GM12864 (cell line): Measurements from ENCODE around the gene KLK10.

Experiments used
- DNase-seq: peaks from one replicate; pipeline ENCODE4 v3.0.0-alpha.2; 2011; ENCODE audit warnings: low read depth
- H3K4me3 ChIP-seq: 2 replicates; pipeline ENCODE4 v1.5.1; 2011; ENCODE audit warnings: mild to moderate bottlenecking, low read depth, low read length, control low read depth
- CTCF ChIP-seq: IDR thresholded peaks from 2 replicates; pipeline ENCODE4 v1.5.1; 2011; ENCODE audit warnings: low read depth, mild to moderate bottlenecking, moderate library complexity, low read length, control low read depth, inconsistent platforms; ENCODE audit errors: missing control alignments

The KLK10 gene

DNA sequence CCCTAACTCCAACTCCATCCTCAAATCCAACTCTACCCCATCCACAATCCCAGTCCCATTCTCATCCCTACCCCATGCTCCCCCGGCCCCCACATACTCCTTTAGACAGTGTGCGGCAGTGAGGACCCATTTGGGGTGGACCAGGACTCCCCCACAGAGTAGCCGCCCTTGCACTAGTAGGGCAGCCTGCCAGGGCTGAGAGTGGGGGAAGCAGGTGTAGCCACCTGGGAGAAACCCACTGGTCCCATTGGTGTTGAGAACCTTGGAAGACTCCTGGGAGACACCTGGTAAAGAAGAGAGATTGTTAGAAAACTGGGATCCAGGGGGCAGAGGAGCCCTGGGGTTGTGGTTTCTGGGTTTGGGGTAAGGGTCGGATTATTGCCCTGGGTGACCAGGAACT is 40.8 kb upstream of the KLK10 start:
- no peak overlapping the region for H3K4me3 ChIP-seq
- DNase-seq: no peak
- no peak for TF ChIP-seq CTCF

DNA sequence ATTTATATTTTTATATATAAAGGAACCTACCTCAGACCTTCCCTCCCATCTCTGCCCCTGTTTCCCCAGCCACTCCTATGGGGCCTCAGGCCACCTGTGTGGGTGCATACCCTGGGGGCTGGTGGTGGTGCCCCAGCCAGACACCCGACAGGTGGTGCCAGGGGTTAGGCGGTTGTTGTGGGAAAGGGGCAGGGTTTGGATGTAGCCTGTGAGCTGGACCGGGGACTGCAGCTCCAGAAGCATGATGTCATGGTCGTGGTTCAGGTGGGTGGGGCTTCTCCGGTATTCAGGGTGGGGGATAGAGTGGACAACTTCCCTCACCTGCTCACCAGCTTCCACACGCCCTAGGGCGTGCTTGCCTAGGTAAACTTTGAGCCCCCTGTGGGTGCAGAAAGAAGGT is 40.2 kb upstream of the KLK10 start:
- no peak for DNase-seq
- H3K4me3 ChIP-seq: no peak overlapping the region
- TF ChIP-seq CTCF: no peak

GRCh38 chr19:51055866-51056265 is 36.4 kb upstream of the KLK10 start:
- no peak for DNase-seq
- TF ChIP-seq CTCF: no peak
- no peak overlapping the region for H3K4me3 ChIP-seq

DNA sequence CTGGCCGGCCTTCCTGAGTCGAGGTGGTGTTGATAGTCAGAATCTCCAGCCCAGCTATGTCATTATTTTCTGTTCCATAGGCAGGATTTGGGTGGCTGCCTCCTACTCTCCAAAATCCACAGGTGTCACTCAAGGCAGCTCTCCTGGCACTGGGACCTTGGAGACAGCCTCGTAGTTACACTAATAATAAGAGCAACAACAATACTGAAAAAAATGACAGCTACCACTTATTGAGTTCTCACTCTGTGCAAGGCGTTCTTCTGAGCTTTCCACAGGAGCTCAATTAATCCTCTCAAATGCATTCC is 27.5 kb upstream of the KLK10 start:
- H3K4me3 ChIP-seq: no peak overlapping the region
- no peak for TF ChIP-seq CTCF
- DNase-seq: no peak

GRCh38 chr19:51044327-51044726 is 24.8 kb upstream of the KLK10 start:
- DNase-seq: no peak
- no peak for TF ChIP-seq CTCF
- H3K4me3 ChIP-seq: no peak overlapping the region

DNA sequence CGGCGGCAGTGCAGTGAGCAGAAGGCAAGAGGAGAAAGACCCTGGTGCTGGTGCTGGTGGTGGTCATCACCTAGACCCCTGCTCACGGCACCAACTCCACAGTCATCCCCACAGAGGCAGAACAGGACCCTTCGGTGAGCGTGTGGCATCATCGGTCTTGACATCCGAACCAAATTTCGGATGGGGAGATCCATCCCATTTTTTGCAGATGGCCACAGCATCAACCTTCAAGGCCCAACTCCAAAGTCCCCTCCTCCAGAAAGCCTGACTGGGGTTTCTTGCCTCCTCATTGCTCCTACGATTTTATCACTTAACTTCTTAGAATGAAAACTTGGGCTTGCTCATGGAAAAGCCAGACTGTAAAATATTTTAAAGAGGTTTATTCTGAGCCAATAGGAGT is 24.0 kb upstream of the KLK10 start:
- DNase-seq: no peak
- TF ChIP-seq CTCF: no peak
- no peak overlapping the region for H3K4me3 ChIP-seq

GRCh38 chr19:51040151-51040550 is 20.6 kb upstream of the KLK10 start:
- TF ChIP-seq CTCF: no peak
- H3K4me3 ChIP-seq: no peak overlapping the region
- no peak for DNase-seq
